ENCODE results near the gene TBR1. TPM values are rescaled to one million over a fixed set of nuclear protein-coding genes. Genes with fewer than 3 reads are reported as not detected.
A peak's percentile ranks its signal among the peaks of the same experiment; 100 is the strongest.

The TBR1 gene
- total RNA-seq (2014; rRNA removed; shearing (Covaris generic)), result under 0.01 TPM in 1 of 2 replicates, not detected in the other

DNA sequence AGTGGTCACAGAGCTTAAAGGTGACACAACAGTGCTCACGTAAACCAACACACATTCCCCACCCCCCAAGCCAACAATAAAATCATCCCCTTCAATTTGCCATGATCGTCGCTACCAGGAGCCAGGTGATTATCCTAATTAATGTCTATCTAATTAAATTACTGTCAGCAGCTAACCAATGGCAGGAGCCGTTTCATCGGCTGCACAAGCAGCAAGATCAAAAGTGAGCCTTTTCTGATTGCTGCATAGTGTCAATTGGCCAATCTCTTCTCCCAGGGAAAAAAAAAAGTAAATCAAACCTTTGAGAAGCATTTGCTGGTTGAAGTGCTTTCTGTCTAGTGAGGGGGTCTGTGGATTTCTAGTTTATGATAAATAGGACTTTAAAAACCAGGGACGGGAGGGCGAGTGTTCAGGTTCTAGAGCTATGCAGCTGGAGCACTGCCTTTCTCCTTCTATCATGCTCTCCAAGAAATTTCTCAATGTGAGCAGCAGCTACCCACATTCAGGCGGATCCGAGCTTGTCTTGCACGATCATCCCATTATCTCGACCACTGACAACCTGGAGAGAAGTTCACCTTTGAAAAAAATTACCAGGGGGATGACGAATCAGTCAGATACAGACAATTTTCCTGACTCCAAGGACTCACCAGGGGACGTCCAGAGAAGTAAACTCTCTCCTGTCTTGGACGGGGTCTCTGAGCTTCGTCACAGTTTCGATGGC lies at the start of gene TBR1:
TSS of gene TBR1 (plus strand) at position 311 of the 721 bp plus-strand sequence. CDS start at position 425, 114 bp downstream.
- no peak for DNase-seq (ENCODE audit: low read depth)

DNA sequence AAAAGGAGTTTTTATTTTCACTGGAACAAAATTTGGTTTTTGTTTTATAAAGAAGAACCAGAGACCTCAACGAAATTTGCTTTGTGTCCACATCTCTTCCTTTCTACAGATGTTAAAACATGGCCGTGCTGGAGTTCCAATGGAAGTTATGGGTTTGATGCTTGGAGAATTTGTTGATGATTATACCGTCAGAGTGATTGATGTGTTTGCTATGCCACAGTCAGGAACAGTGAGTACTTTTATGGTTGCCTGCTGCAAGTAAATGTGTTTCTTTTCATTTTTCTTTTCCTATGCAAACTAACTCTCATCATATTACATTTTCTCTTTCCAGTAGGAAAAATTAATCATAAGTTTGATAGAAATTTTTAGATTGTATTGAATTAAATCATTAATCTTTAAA lies 48.4 kb upstream of the TBR1 start:
- no peak for DNase-seq (ENCODE audit: low read depth)

DNA sequence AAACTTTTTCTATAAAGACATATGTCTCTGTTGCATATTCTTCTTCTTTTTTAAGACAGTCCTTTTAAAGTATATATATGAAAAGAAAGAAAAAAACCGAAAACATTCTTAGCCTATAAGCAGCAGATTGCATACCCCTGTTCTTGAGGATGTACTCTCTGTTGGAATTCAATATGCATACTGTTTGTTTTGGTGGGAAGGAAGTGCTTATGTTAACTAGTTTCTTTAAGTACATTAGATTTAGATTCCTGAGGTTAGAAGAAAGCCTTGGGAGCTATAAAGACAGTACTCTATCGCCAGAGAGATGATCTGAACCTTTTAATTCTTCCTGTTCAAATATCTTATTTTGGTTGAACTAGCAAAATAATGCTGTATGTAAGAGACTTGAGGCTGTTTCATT lies 46.8 kb upstream of the TBR1 start:
- DNase-seq (ENCODE audit: low read depth), result no peak

DNA sequence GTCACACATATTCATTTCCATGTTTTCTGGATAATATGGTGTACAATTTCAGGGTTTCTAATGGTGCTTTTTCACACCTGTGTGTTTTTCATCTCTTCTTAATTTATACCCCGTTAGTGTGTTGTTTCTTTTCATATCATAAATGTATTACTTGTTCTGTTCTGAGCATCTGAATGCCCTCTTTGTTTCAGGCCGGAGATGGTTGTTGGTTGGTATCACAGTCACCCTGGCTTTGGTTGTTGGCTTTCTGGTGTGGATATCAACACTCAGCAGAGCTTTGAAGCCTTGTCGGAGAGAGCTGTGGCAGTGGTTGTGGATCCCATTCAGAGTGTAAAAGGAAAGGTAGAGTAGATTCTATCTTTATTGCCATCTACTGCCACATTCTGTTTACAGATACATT lies 45.1 kb upstream of the TBR1 start:
- peak; percentile 7 for DNase-seq (ENCODE audit: low read depth)

DNA sequence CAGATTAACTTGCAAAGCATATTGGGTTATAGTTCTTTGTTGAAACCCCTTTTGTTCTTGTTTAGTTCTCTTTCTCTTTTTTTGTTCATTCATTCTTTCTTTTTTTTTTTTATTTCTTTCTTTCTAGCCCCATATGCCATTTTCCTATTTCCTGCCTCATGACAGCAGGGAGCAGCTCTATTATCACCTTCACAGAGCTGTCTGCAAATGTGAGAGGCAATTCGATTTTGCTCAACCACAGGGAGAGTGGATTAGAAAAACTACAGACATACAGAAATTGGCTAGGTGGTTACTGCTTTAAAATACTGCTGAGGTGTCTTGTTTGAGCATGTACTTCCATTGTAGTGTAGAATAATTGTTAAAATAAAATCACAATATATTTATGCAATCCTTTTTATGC lies 44.2 kb upstream of the TBR1 start:
- DNase-seq (ENCODE audit: low read depth), result no peak

DNA sequence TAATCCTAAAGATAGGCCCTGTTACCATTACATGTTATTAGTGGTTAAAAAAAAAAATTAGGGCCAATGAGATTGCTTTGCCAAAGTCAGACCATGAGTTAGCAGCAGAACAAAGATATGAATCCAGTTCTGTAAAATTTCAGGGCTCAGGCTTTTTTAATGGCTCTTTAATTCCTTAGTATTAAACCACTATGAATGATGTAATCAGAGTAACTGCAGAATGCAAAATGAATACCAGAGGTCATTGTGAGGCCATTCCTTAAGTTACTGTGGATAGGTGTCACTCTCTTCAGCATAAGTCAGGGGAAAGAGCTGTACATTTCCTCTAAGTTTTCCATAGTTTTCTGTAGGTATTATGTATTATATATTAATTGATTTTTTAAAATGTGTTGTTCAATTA lies 42.2 kb upstream of the TBR1 start:
- DNase-seq (ENCODE audit: low read depth), result no peak

DNA sequence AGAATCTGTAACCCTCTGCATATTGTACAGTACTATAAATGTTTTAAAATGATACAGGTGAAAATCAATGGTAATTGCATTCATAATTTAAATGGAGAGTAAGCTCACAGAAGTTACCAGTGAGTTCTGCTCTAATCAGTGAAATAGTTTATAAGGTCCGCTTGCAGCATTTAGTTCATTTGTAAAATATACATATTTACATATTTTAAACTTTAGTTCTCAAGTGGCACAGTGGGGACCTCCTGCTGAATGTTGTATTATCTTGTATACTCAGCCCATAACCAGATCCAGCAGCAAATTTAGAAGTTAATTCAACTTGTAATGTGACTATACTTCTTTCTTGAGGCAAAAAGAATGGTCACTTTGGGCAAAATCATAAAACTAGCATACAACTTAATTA lies 41.7 kb upstream of the TBR1 start:
- DNase-seq (ENCODE audit: low read depth), result no peak

DNA sequence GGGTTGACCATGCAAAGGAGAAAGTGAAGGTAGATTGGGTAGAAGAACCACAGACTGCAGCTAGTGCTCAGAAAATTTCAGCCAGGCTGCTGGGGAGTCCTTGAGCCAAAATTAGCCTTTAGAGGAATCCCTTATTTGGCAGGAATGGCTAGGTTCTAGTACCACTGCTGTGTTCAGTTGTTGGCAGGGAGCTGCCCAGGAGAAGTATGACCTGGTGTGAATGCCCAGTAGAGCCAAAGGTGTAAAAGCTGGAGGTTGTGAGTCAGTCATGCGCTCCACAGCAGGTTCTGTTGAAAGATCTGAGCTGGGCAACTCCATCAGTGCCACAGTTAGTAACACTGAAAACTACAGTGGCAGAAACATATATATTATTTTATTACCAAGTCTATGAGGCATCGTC lies 36.4 kb upstream of the TBR1 start:
- DNase-seq (ENCODE audit: low read depth), result no peak

DNA sequence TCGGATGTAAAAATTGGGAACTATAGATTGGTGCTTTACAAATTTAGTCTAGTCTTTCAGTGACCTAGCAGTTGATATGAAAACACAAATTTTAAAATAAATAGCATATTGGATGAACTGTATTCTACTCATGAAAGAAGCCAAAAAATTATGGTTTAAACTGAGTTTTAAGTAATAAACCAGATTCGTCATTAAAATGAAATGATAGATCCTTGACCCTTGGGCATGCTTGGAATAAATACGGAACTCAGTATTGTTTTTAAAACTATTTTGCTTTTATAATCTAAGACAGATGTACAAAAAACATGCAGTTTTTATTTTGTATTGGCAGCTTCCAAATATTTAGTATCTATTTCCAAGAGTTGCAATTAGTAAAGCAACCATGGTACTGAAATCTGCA lies 34.6 kb upstream of the TBR1 start:
- DNase-seq (ENCODE audit: low read depth), result no peak

DNA sequence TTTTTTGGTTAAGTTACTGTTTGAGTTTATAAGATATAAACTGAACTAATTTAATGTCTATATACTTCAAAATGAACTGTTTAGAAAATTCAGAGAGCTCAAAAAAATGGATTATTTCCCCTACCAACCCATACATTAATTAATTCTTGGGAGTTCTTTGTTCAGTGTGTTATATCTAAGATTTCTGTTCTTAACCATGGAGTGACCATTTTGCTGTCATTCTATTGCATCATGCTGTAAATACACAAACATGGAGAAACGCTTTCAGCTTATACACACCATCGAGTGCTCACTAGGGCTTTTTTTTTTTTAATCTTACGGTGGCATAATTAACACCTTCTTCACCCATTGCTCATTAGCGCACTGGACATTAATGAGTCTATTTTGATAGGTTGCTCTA lies 33.4 kb upstream of the TBR1 start:
- no peak for DNase-seq (ENCODE audit: low read depth)

DNA sequence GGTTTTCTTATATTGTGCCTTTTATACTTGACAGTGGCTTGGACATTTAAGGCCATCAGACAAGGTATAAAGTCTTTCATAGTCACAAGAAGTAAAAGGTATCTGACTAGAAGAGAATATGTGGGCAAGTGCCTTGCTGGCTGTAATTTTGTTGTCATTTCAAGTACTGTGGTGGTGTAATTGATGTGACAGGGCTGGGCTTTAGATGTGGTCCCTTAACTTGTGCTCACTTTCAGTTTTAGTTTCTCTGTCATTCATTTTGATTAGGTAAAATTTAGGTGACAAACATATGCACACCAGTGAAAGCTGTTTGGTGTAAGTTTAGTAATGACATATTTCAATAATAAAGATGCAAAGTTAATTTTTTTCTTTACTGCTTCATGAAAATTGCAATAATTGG lies 31.2 kb upstream of the TBR1 start:
- no peak for DNase-seq (ENCODE audit: low read depth)

DNA sequence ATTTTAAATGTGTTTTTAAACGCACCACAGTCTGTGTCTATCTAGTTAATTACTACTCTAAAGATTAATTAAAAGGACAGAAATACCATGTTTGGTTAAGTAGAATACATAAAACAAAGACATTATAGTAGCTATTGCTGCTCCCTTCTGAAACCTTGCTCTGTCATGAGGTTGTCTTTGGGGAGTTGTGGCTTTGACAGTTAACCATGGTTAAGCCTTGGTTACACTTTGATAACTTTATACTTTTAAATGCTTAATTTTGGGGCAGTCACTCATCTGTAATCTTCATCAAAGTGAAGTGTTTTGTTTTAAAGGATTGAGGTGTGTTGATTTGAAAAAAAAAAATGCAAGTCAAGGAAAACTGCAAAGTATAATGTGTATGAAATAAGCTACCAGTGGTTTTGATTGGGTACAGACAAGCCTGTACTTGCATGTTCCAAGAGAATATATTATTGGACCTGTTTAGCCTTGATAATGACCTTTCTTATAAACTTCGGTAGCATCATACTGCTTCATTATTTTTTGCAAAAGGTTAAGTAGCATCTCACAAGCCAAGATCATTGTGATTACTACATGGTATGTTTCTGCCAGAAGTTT lies 29.8 kb upstream of the TBR1 start:
- DNase-seq (ENCODE audit: low read depth), result no peak

DNA sequence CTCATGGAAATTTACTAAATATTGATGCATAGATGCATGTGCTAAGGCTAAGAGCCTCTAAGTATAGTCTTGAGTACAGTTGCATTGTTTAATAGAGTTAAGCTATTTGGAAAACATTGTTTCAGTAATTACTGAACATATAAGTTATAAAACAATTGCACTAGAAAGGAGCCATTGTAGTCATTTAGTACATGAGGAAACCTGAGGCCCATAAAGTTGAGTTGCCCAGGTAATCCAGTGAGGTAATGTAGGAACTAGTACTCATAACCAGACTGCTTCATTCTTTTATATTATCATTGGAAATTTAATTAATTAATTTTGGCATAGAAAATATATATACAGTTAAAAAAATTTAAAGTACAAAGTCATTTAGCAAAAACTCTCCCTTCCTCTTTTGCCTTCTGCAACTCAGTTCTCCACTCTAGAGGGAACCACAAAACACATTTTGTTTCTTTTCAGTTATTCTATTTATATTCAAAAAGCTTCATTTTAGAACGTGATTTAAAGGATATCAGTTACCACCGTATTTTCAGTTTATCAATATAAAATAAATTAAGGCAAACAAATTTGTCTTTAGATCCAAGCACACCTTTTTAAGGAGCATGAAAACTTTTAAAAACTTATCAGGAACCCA lies 27.8 kb upstream of the TBR1 start:
- DNase-seq (ENCODE audit: low read depth), result no peak

DNA sequence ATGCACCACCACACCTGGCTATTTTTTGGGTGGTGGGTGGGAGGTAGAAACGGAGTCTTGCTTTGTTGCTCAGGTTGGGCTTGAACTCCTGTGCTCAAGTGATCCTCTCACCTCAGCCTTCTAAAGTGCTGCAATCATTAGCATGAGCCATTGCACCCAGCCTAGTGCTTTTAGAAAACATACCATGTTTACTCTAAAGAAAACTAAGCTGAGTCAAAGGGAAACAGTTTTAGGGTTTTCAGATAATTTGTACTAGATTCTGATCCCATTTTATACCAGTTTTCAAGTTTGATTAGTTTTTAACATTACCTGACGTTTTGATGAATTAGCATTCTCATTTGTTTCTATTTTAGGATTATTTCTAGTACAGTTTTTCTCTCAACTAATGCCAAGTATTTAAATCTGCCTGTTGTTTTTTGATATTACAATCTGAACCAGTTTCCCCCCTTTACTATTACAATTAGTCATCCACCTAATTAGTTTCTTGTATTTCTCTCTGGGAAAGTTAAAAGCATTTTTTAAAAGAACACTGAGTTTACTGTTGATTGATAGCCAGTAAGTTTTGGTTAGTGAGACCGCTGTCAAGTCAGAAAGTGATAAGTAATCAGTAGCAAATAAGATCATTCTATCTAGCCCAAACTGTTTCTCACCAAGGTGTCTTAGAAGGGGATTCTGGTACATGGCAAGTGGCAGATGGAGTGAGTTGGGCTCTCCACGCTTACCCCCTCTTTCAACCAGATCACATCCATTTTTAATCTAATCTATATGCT lies 24.2 kb upstream of the TBR1 start:
- no peak for DNase-seq (ENCODE audit: low read depth)

DNA sequence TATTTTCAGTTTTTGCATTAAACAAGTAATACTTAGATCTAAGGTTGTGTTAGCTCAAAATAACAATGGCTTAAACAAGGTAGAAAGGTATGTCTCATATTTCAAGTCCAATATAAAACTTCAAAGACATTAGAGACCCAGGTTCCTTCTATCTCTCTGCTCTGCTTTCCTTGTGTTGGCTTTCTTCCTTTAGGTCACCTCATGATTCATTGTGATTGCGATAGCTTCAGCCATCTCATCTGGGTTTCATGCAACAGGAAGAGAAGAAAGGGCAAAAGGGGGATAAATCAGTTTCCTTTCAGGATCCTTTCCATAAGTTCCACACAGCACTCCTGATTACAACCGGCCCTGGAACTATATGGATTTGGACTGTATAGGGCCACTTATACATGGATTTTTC lies 16.0 kb upstream of the TBR1 start:
- no peak for DNase-seq (ENCODE audit: low read depth)

DNA sequence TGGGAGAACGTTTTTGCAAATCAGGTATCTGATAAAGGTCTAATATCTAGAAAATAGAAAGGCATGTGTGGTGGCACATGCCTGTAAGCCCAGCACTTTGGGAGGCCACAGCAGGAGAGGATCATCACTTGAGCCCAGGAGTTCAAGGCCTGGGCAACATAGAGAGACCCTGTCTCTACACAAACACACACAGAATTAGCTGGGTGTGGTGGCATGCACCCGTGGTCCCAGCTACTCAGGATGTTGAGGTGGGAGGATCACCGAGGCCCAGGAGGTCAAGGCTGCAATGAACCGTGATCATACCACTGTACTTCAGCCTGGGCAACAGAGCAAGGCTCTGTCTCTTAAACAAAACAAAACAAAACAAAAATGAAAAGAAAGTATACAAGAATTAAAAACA lies 13.8 kb upstream of the TBR1 start:
- DNase-seq (ENCODE audit: low read depth), result no peak

DNA sequence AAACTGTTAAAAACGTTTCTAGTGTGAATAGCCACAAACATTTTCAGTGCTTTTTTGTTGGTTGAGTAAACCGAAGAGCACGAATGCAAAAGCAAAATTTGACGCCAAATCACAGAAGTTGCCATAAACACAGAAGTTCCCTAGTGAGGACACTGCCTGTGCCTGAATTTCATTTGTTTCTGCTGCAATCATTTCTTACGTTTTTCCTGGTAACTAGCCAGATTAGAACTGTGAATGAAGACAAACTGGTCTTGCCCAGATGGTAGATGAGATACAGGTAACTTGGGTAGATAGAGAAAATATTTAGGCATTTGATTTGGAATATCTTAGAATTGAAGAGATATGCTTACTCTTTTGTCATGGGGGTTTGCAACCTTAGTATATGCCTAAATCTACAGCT lies 9.8 kb upstream of the TBR1 start:
- no peak for DNase-seq (ENCODE audit: low read depth)

DNA sequence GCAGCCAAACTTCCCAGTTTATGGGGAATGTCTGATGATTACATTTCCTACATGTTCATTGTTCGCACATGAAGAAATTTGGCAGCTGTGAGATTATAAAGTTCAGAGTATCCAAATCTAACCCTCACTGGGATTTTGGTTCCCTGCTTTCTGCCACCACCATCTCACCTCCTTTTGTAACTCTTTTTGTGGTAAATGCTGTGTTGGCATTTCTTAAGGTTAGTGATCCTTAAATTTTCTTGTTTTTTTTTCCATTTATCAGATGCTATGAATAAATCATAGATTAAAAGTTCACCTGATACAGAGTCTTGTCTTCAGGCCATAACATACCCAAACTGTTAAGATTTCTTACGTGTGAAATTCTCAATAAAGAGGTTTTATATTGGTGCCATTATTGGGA lies 8.5 kb upstream of the TBR1 start:
- no peak for DNase-seq (ENCODE audit: low read depth)

DNA sequence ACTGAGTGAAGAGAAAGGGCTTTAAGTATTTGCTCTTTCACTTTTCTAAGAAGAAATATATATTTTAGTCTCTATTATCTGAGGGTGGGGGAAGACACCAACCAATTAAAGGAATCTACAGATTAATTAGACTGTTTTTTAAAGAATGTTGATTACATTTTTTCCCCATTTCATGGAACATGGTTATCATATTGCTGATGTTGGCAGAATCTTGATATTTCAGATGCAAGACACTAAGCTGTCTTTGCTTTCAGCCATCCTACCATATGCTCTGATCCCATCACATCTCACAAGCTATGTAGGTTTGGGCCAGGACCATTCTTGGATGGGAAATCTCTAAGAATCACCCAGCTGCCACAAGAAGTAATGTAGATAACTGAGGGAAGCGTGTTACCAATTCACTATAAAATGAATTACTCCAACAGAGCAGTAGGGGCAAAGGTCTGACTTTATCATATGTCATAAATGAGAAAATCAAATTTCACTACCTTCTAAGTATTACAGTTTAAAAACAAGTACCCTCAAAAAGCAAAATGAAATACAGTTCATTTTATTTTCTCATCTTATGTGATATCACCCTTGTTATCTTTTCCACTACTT lies 6.7 kb upstream of the TBR1 start:
- no peak for DNase-seq (ENCODE audit: low read depth)

DNA sequence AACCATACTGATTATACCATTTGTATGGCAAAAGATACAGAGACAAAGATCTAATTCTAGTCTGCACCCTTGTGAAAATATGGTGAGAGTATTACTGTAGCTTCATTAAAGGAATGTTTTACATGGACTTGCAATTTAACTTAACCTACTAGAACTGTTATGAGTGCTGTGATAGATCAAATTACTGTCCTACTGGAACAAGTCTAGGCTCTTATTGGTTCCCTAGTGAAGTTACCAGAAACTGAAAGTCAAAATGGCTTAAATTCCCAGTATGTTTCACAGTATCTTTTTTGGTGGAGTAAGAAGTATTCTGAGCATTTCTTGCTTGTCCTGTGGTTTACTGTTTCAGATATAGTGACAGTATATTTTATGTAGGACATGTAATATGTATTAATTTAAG lies 3.8 kb upstream of the TBR1 start:
- peak; percentile 28 for DNase-seq (ENCODE audit: low read depth)

DNA sequence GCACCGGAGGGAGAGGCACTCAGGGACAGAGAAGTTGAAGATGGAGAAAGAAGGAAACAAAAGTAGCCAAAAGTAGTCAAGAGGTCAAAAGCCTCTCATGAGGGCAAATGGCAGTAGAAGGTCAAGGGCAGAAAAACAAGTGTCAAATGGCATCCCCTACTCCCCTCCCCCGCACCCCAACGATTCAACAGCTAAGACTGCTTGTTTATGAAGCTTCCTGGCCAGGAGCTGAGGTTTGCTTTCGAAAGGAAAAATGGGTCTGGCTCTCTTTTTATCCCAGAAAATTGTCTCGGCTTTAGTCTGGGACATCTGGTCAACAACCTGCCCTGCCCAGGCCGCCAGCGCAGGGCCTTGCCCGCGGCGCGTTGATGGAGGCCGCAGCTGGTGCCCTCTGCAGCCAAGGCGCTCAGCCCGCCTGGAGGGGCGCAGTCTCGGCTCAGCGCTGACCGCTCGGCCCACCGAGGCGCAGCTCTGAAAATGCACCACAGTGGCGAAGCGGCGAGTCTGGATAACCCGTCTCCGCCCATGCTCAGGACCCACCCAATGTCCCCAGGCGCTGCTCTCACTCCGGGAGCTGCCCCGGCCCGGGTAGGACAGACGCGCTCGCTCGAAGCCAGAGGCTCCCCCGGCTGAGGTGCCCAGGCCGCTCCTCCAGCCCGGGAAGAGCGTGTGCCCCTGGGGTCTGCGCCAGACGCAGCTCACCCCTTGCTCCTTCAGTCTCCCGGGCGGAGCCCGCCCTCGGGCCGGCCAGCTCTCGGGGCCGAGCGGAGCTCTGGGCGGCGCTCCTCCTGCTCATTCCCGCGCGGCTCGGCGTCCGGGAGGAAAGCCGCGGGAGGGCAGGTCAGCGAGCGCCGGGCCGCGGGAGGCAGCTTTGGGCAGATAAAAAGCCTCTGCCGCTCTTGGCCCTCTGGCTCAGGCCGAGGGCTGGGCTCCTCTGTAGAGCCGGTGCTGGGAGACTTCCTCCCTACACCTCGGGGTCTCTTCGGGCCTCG lies 1.8 kb upstream of the TBR1 start:
- peak; percentile 78 for DNase-seq (ENCODE audit: low read depth)

Measured in RPMI7951 (cell line).